ENCODE results near the gene SMIM1. TPM values are rescaled to one million over a fixed set of nuclear protein-coding genes. Genes with fewer than 3 reads are reported as not detected.
A peak's percentile ranks its signal among the peaks of the same experiment; 100 is the strongest.

Gene SMIM1
- total and polyA plus RNA-seq, 9 of the 15 experiments (the other 6 are each of a cell fraction or from before 2014, with no cell fraction given) = 2.3 to 125 (median 24.3) TPM

- TF ChIP-seq ELK1 (CRISPR knock-in tag; IDR thresholded peaks at IDR 0.05) = no peak
- no peak for TF ChIP-seq ZNF449 (CRISPR knock-in tag; IDR thresholded peaks at IDR 0.05)
- TF ChIP-seq ILF3 (IDR thresholded peaks at IDR 0.05; ENCODE audit: borderline replicate concordance) = no peak; the same call in 1 of the 2 replicates
- no peak for TF ChIP-seq NUFIP1 (IDR thresholded peaks at IDR 0.05; ENCODE audit: partially characterized antibody)
- no peak; the same call in 1 of the 2 replicates for TF ChIP-seq PHF21A (IDR thresholded peaks at IDR 0.05; ENCODE audit: borderline replicate concordance, low read depth)
- no peak for TF ChIP-seq NCOA1 (IDR thresholded peaks at IDR 0.05; ENCODE audit: low read depth)
- no peak for TF ChIP-seq ZNF518B (CRISPR knock-in tag; IDR thresholded peaks at IDR 0.05)
- 0 out of 2 replicates have a peak, but pooled peaks have one; percentile 41 for TF ChIP-seq MEF2A (IDR thresholded peaks at IDR 0.05; ENCODE audit: control insufficient read depth, low read depth, low read length)
- TF ChIP-seq CBFA2T3 (IDR thresholded peaks at IDR 0.05) = no peak
- no peak; the same call in 1 of the 2 replicates for TF ChIP-seq ZFPM2 (CRISPR knock-in tag; IDR thresholded peaks at IDR 0.05)
- TF ChIP-seq ZNF512 (tag; IDR thresholded peaks at IDR 0.05) = no peak
- no peak for TF ChIP-seq ZHX1 (conservative IDR thresholded peaks at IDR 0.05; ENCODE audit: low read length)
- no peak for TF ChIP-seq CSDE1 (IDR thresholded peaks at IDR 0.05)
These were observed 23.9 kb downstream of the SMIM1 start, which contains the start of gene LRRC47 (continued) for GRCh38 chr1:3796215-3797061.
